GM20000 (cell line): ENCODE measurements around the gene RBM28.

Experiments
- DNase-seq: peaks from one replicate; pipeline ENCODE4 v3.0.0; 2012; ENCODE audit warnings: low spot score
- CTCF ChIP-seq: IDR thresholded peaks from 2 replicates; pipeline ENCODE4 v1.5.1; 2012; ENCODE audit warnings: mild to moderate bottlenecking, control low read depth; ENCODE audit errors: extremely low read depth, missing control alignments

The RBM28 gene

GRCh38 chr7:128370491-128370890, 26.8 kb upstream of the RBM28 start:
- no peak for DNase-seq

GRCh38 chr7:128366986-128367385, 23.3 kb upstream of the RBM28 start:
- no peak for TF ChIP-seq CTCF
- DNase-seq = no peak

More at GRCh38 chr7:128370491-128370890, 26.8 kb upstream of the RBM28 start:
- TF ChIP-seq CTCF = no peak

GRCh38 chr7:128366300-128366699, 22.6 kb upstream of the RBM28 start:
- no peak for TF ChIP-seq CTCF
- no peak for DNase-seq

DNA sequence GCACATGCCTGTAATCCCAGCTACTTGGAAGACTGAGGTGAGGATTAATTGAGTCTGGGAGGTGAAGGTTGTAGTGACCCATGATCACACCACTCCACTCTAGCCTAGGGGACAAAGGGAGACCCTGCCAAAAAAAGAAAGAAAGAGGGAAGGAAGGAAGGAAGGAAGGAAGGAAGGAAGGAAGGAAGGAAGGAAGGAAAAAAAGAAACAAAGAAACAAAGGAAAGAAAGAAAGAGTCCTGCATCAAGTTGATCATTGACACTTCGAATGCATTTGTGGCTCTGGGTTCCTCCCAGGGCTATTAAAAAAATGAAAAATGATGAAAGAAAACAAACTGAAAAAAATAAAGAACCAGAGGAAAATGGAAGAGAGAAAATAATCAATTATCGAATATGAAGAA, 21.7 kb upstream of the RBM28 start:
- TF ChIP-seq CTCF = no peak
- DNase-seq = no peak

DNA sequence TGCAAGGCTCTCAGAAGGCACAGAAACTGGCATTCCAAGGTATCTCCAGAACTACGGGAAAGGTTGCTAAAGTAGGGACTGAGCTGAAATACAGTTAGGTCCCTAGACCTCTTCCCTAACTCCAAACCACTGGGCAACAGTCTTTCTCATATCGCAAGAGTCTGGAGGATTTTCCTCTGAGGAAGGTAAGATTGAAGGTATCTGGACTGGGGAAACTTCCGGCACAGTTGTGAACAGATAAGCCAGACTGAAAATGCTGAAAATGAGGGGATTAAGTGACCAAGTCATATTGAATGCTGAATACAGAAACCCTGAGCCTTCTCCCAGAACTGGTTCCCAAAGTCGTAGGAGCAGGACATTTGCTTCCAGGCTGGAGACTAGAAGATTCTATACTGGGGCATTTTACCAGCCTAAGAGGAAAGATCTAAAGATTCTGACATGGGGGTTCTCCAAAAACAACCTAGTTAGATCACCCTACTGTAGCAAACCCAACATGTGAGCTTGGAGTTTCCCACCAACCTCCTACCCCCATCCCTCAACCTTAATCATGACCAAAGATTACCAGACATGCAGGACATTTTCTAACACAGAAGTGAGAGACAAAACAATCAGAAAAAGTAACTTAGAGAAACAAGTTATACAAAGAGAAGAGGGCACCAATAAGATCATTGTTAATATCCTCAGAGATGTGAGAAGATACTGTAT, 20.6 kb upstream of the RBM28 start:
- no peak for DNase-seq
- no peak for TF ChIP-seq CTCF

GRCh38 chr7:128363261-128363721, 19.6 kb upstream of the RBM28 start:
- DNase-seq = no peak
- TF ChIP-seq CTCF = no peak

DNA sequence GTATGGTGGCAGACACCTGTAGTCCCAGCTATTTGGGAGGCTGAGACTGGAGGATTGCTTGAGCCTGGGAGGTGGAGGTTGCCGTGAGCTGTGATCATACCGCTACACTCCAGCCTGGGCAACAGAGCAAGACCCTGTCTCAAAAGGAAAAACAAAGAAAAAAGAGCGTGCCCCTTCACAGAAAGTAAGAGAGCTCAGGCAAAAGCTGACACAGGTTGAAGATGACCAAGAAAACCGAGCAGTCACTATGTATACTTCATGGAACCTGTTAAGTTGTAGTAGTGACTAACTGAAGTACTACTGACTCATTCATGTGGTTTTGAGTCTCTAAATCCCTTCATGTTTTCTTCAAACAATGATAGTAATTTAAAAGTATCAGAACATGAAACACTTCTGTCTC, 19.0 kb upstream of the RBM28 start:
- no peak for TF ChIP-seq CTCF
- no peak for DNase-seq
